Measurements from ENCODE around the gene TNS3. TPM values are rescaled to one million over a fixed set of nuclear protein-coding genes. Genes with fewer than 3 reads are reported as not detected.
A peak's percentile ranks its signal among the peaks of the same experiment; 100 is the strongest.

The TNS3 gene
- total and polyA plus RNA-seq, 10 donors, result 17.7 to 247 (median 147) TPM

DNA sequence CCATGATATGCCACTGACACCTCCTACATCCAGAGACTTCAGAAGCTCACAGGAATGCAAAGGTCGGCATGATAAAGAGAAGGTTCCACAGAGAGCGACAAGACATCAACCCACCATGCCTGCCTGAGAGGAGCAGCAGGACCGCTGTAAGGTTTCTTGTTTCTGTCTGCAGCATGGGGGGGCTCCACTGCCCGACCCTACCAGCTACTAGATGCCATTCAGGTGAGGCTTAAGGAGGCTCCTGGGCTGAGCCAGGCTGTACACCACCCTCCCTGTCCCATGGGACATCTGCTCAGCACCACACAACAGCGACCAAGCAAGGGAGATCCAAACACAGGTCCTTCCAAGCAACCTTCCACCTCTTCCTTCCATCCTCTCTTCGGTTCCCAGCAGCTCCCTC lies 234.6 kb downstream of the TNS3 start:
- peak; percentile 51 for DNase-seq
- no peaks in the 10 kb centered on the region for H3K27me3 ChIP-seq (replicated peaks in 1 of 7)
- TF ChIP-seq, protein P1, sequence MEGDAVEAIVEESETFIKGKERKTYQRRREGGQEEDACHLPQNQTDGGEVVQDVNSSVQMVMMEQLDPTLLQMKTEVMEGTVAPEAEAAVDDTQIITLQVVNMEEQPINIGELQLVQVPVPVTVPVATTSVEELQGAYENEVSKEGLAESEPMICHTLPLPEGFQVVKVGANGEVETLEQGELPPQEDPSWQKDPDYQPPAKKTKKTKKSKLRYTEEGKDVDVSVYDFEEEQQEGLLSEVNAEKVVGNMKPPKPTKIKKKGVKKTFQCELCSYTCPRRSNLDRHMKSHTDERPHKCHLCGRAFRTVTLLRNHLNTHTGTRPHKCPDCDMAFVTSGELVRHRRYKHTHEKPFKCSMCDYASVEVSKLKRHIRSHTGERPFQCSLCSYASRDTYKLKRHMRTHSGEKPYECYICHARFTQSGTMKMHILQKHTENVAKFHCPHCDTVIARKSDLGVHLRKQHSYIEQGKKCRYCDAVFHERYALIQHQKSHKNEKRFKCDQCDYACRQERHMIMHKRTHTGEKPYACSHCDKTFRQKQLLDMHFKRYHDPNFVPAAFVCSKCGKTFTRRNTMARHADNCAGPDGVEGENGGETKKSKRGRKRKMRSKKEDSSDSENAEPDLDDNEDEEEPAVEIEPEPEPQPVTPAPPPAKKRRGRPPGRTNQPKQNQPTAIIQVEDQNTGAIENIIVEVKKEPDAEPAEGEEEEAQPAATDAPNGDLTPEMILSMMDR (IDR thresholded peaks at IDR 0.05 in 8 of 11, conservative IDR thresholded peaks at IDR 0.05 in 3 of 11), result no peak
- TF ChIP-seq POLR2A (IDR thresholded peaks at IDR 0.05) (no peak), POLR2AphosphoS5 (IDR thresholded peaks at IDR 0.05) (no peak)
- H3K9me3 ChIP-seq, result no peaks in the 10 kb centered on the region
- H3K4me1 ChIP-seq, result peaks cover 0 to 27% (median 2%) of the 10 kb centered on the region in 6 donors
- intact Hi-C loops (cut with DNase I; ENCODE audit: low total_unique reads), result no loop called here
- H3K36me3 ChIP-seq, result peaks cover 0 to 83% (median 33%) of the 10 kb centered on the region in 6 donors
- H3K27ac ChIP-seq, result no peak overlapping the region
- no peak overlapping the region for H3K4me3 ChIP-seq
- WGBS, 5 donors, result 84 to 92% (median 87%) methylated on average over 4 to 6 of the region's 6 CpGs

DNA sequence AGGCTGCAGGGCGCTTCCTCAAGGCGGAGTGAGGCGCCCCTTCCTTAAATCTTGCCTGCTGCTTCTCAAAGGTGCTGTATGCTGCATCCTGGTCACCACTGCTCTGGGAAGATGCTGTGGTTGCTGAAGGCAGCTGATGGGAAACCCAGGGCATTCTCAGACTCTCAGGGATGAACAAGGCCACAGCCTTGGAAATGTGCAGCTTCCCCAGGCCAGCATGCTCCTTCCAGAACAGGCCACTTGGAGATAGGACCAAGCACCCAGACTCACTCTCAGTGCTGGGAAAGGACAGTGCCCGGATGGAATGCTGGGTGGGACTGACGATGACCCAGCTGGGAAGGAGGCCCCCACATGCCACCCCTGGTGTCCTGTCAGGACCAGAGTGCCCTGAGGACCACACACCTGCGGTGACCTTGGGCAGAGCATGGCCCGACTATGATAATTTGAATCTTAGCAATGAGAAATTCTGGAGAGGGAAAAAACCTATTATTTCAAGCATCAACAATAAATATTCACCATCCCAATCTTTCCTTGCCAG lies 235.5 kb downstream of the TNS3 start:
- 92 to 98% (median 94%) methylated on average over 7 of the region's 7 CpGs for WGBS, 5 donors
- TF ChIP-seq, protein P1 (IDR thresholded peaks at IDR 0.05 in 8 of 11, conservative IDR thresholded peaks at IDR 0.05 in 3 of 11), result no peak
- TF ChIP-seq POLR2A (IDR thresholded peaks at IDR 0.05) (no peak), POLR2AphosphoS5 (IDR thresholded peaks at IDR 0.05) (no peak)
- Histone ChIP-seq H3K36me3 (peaks cover 0 to 84% (median 34%) of the 10 kb centered on the region in 6 donors), H3K27me3 (replicated peaks in 1 of 7) (no peaks in the 10 kb centered on the region), H3K4me1 (peaks cover 0 to 22% (median 2%) of the 10 kb centered on the region in 6 donors), H3K9me3 (no peaks in the 10 kb centered on the region), H3K27ac (no peak overlapping the region), H3K4me3 (no peak overlapping the region)
- DNase-seq, result peak; percentile 59
- intact Hi-C loops (cut with DNase I; ENCODE audit: low total_unique reads), result no loop called here

DNA sequence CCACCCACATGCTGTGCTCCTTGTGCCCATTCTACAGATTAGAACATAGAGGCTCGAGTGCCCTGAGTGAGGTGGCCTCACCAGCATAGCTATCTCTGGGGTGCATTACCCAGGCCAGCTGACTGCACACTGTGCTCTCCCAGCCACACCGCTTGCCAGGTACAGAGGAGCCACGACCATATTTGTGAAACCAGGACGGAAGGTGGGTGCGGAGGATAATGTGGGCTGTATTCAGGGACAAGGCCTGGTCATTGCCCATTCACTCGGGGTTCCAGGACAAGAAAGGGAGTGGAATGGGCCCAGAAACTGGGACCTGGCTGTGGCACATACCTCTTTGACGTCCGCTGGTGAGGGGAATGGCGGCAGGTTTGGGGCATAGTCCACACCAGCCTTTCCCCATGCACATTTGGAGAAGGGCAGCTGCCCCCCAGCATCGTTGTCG lies 236.0 kb downstream of the TNS3 start:
- peak; percentile 63 for DNase-seq
- TF ChIP-seq, protein P1 (IDR thresholded peaks at IDR 0.05 in 8 of 11, conservative IDR thresholded peaks at IDR 0.05 in 3 of 11), result no peak
- TF ChIP-seq POLR2A (IDR thresholded peaks at IDR 0.05) (no peak), POLR2AphosphoS5 (IDR thresholded peaks at IDR 0.05) (no peak)
- WGBS, 5 donors, result 89 to 95% (median 93%) methylated on average over 8 to 11 of the region's 11 CpGs

DNA sequence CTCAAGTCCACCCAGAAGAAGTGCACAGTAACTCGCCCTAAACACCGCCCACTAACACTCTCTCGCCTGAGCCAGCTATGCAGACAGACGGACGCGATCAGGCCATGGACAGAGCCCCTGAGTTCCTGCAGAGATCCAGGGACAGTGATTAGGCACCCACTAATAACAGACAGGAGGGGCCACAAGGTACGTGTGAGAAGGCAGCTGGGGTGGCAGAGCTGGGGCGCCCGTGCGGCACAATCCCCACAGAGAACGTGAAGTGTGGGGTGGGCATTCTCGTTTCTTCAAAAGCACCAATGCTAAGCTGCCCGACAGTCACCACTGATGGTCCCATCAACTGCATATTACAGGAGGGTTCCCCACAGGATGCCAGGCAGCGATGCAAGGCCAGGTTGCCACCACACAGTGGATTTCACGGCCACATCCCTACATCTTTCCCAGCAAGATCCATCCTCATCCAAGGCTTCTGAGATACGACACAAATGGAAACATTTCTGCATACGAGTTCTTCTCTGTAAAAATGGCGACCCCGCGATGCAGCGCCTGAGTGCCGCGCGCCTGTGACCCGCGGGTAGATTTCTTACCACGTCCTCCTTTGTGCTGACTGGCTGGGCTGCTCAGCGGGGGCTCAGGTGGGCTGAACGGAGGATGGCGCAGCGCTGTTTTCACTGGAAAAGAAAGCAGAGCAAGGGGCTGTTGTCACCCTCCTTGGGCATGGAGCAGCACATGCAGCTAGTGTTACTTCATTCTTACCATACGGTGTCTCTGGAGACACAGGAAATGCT lies 237.5 kb downstream of the TNS3 start:
- 94 to 97% (median 95%) methylated on average over 32 of the region's 32 CpGs for WGBS, 5 donors
- Histone ChIP-seq H3K27ac (no peak overlapping the region), H3K4me3 (no peak overlapping the region), H3K27me3 (replicated peaks in 1 of 7) (no peaks in the 10 kb centered on the region), H3K4me1 (peaks cover 0 to 9% (median 0%) of the 10 kb centered on the region in 6 donors), H3K36me3 (peaks cover 0 to 87% (median 34%) of the 10 kb centered on the region in 6 donors), H3K9me3 (no peaks in the 10 kb centered on the region)
- intact Hi-C loops (cut with DNase I; ENCODE audit: low total_unique reads), result no loop called here
- no peak for TF ChIP-seq POLR2AphosphoS5 (IDR thresholded peaks at IDR 0.05)
- TF ChIP-seq, protein P1 (IDR thresholded peaks at IDR 0.05 in 8 of 11, conservative IDR thresholded peaks at IDR 0.05 in 3 of 11), result no peak
- no peak for TF ChIP-seq POLR2A (IDR thresholded peaks at IDR 0.05)
- peak; percentile 49 for DNase-seq

More for the DNA sequence above, 236.0 kb downstream of the TNS3 start:
- peaks cover 0 to 88% (median 34%) of the 10 kb centered on the region in 6 donors for H3K36me3 ChIP-seq
- H3K4me3 ChIP-seq, result no peak overlapping the region
- H3K27ac ChIP-seq, result no peak overlapping the region
- H3K4me1 ChIP-seq, result peaks cover 0 to 21% (median 1%) of the 10 kb centered on the region in 6 donors
- intact Hi-C loops (cut with DNase I; ENCODE audit: low total_unique reads), result no loop called here
- no peaks in the 10 kb centered on the region for H3K9me3 ChIP-seq
- no peaks in the 10 kb centered on the region for H3K27me3 ChIP-seq (replicated peaks in 1 of 7)

Measured in spleen (tissue), 11 donors.